ENCODE results near the gene TNS2. TPM values are rescaled to one million over a fixed set of nuclear protein-coding genes. Genes with fewer than 3 reads are reported as not detected.
A peak's percentile ranks its signal among the peaks of the same experiment; 100 is the strongest.

Gene TNS2
- total and polyA plus RNA-seq, 9 of the 15 experiments (the other 6 are each of a cell fraction or from before 2014, with no cell fraction given): 0.28 to 3.1 (median 1.2) TPM; not detected in 1

DNA sequence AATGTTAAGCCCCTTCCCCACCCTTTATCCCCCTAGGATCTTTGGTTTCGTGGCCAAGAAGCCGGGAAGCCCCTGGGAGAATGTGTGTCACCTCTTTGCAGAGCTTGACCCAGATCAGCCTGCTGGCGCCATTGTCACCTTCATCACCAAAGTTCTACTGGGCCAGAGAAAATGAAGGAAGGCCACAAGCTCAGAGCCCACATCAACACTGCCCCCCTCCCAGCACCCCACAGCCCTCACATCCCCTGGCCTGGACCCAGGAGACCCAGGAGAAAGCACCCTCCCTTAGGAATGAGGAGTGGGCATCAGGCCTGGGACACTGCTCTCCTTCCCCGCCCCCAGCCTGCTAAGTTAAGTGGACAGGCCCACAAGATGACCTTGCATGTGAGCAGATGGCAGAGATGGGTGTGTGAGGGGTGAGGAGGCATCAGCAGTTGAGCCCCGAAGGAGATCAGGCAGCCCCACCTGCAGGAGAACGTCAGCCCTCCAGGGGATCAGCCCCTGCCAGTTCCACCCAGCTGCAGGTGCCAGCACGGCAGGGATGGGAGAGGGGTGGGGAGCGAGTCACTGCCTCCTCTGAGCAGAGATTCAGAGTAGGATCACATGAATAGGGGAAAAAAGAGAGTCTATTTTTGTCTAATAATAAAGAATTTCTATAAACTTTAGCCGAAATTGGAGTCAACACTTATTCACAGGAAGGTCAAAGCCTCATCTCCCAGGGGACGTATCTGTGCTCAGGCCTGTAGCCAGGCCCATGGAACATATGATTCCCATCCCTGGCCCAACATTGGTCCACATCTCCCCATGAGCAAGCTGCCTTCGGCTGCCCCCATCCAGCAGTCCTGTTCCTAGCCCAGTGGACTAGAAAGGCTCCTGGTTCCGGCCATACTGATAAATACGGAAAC is 14.1 kb downstream of the TNS2 start:
- intact Hi-C loops (cut with micrococcal nuclease): loop anchor here (10.0 kb wide), 1 partner anchor 441 kb away; the partner anchor contains the start of genes NPFF and TARBP2
- H2AFZ ChIP-seq (ENCODE audit: low read depth, low read length): no peak overlapping the region
- WGBS (ENCODE audit: insufficient coverage, low coverage, missing lambda C conversion rate): 61% methylated on average over 12 of the region's 13 CpGs
- H3K9me1 ChIP-seq (ENCODE audit: control insufficient read depth, insufficient read depth, low read length): no peaks in the 10 kb centered on the region
- BruUV-seq (replicated peaks): TSS peak; percentile 39
- ChIA-PET POLR2A (interaction anchor here (0.7 to 1.4 kb wide), 6 partner anchors 8 to 19 kb away, joined by 3 to 6 read pairs (median 3); partner anchors contain the start of gene SPRYD3), CTCF (ENCODE audit: low intra/inter-chr PET ratio) (no interaction called here)
- no peak for TF ChIP-seq FOS (IDR thresholded peaks at IDR 0.05; ENCODE audit: extremely low read depth, insufficient read length)
- no peak for ATAC-seq
- H3K79me2 ChIP-seq (ENCODE audit: control insufficient read depth, insufficient read depth, low read length): no peaks in the 10 kb centered on the region
- H3K9me3 ChIP-seq (replicated peaks; ENCODE audit: control insufficient read depth, insufficient read depth, low read depth, low read length): no peaks in the 10 kb centered on the region
- no peaks in the 10 kb centered on the region; a peak in 1 of 5 replicates for H3K27me3 ChIP-seq (ENCODE audit: control insufficient read depth in 2 of 2, insufficient read depth in 2 of 2, low read length in 2 of 2)
- no peak overlapping the region; a peak in 1 of 4 replicates for H3K9ac ChIP-seq (ENCODE audit: insufficient read depth in 1 of 2, low read depth in 2 of 2, low read length in 2 of 2)
- no peak overlapping the region for H3K4me3 ChIP-seq
- no peaks in the 10 kb centered on the region for H4K20me1 ChIP-seq (replicated peaks; ENCODE audit: control insufficient read depth, insufficient read depth, low read length)
- no peak overlapping the region for H3K4me2 ChIP-seq (ENCODE audit: insufficient read depth, low read length)
- no peak for DNase-seq (ENCODE audit: extremely low read depth in 1 of 4, low spot score in 3 of 4)
- H3K36me3 ChIP-seq (ENCODE audit: control insufficient read depth, insufficient read depth, low read length): peaks cover 8% of the 10 kb centered on the region; the same call in 2 of the 3 replicates
- in situ Hi-C loops (cut with MboI): loop anchor here (10.0 kb wide), 1 partner anchor 141 kb away; the partner anchor contains the start of gene ITGB7
- no peak overlapping the region for H3K27ac ChIP-seq (ENCODE audit: extremely low read depth, low read depth, low read length)
- H3K4me1 ChIP-seq (replicated peaks in 1 of 2; ENCODE audit: control insufficient read depth in 2 of 2, insufficient read depth in 2 of 2, low read length in 2 of 2): peaks cover 8 to 34% of the 10 kb centered on the region in 2 experiments; a peak in 4 of 5 replicates
- FAIRE-seq: no peak
